ENCODE data around the gene TTC36. TPM values are rescaled to one million over a fixed set of nuclear protein-coding genes. Genes with fewer than 3 reads are reported as not detected.
A peak's percentile ranks its signal among the peaks of the same experiment; 100 is the strongest.

Gene TTC36
- total and polyA plus RNA-seq, 9 of the 15 experiments (the other 6 are each of a cell fraction or from before 2014, with no cell fraction given) = 0.22 to 0.23 TPM; not detected in 7

GRCh38 chr11:118531597-118532084 is 4.4 kb downstream of the TTC36 start (continued):
- no peak for TF ChIP-seq RBM39 (optimal IDR thresholded peaks at IDR 0.05; ENCODE audit: low read depth, low read length)
- 0 out of 4 replicates have a peak, but pooled peaks of 1 of the 2 experiments have one; percentile 31 for TF ChIP-seq TEAD1 (CRISPR knock-in tag; IDR thresholded peaks at IDR 0.05)
- peak; percentile 7; the same call in 1 of the 2 replicates for TF ChIP-seq USF1 (CRISPR knock-in tag; IDR thresholded peaks at IDR 0.05)

GRCh38 chr11:118532091-118532490 is 4.8 kb downstream of the TTC36 start:
- in situ Hi-C loops (cut with MboI) = no loop called here
- Histone ChIP-seq H3K4me2 (ENCODE audit: insufficient read depth, low read length) (peak overlapping the region; percentile 85), H3K36me3 (ENCODE audit: control insufficient read depth, insufficient read depth, low read length) (no peaks in the 10 kb centered on the region), H3K4me3 (no peak overlapping the region), H3K9me3 (replicated peaks; ENCODE audit: control insufficient read depth, insufficient read depth, low read depth, low read length) (no peaks in the 10 kb centered on the region), H4K20me1 (replicated peaks; ENCODE audit: control insufficient read depth, insufficient read depth, low read length) (no peaks in the 10 kb centered on the region), H2AFZ (ENCODE audit: low read depth, low read length) (no peak overlapping the region), H3K9me1 (ENCODE audit: control insufficient read depth, insufficient read depth, low read length) (no peaks in the 10 kb centered on the region), H3K27me3 (ENCODE audit: control insufficient read depth in 2 of 2, insufficient read depth in 2 of 2, low read length in 2 of 2) (no peaks in the 10 kb centered on the region), H3K27ac (ENCODE audit: extremely low read depth, low read depth, low read length) (no peak overlapping the region), H3K4me1 (replicated peaks in 1 of 2; ENCODE audit: control insufficient read depth in 2 of 2, insufficient read depth in 2 of 2, low read length in 2 of 2) (peaks cover 9 to 43% of the 10 kb centered on the region in 2 experiments; a peak in 4 of 5 replicates), H3K9ac (ENCODE audit: insufficient read depth in 1 of 2, low read depth in 2 of 2, low read length in 2 of 2) (peak overlapping the region in 1 of 2 experiments; percentile 91; a peak in 1 of 4 replicates), H3K79me2 (ENCODE audit: control insufficient read depth, insufficient read depth, low read length) (no peaks in the 10 kb centered on the region; the same call in 2 of the 3 replicates)
- POLR2A ChIA-PET = interaction anchor here (1.0 kb wide), 1 partner anchor 15 kb away, joined by 3 read pairs; no protein-coding TSS in a partner anchor
- ATAC-seq = no peak
- DNase-seq (ENCODE audit: extremely low read depth in 1 of 4, low spot score in 3 of 4) = no peak
- 65% methylated on average over 4 of the region's 10 CpGs for WGBS (ENCODE audit: insufficient coverage, low coverage, missing lambda C conversion rate)
- intact Hi-C loops (cut with micrococcal nuclease) = loop anchor here (5.0 kb wide), 1 partner anchor 35 kb away; the partner anchor contains the start of gene IFT46
- BruUV-seq (replicated peaks) = no TSS peak
- no peak for FAIRE-seq
- CTCF ChIA-PET (ENCODE audit: low intra/inter-chr PET ratio) = no interaction called here
- TF ChIP-seq CSDE1 (IDR thresholded peaks at IDR 0.05) (no peak), ZC3H4 (CRISPR knock-in tag; IDR thresholded peaks at IDR 0.05; ENCODE audit: borderline replicate concordance) (0 out of 2 replicates have a peak, but pooled peaks have one; percentile 42)
